ENCODE data around the gene DEFB108B.
A peak's percentile ranks its signal among the peaks of the same experiment; 100 is the strongest.
"Not testable (repeated sequence)": the region's sequence is repeated elsewhere in the genome, so short reads cannot be mapped to it uniquely, and the experiment has no call there.

The DEFB108B gene

DNA sequence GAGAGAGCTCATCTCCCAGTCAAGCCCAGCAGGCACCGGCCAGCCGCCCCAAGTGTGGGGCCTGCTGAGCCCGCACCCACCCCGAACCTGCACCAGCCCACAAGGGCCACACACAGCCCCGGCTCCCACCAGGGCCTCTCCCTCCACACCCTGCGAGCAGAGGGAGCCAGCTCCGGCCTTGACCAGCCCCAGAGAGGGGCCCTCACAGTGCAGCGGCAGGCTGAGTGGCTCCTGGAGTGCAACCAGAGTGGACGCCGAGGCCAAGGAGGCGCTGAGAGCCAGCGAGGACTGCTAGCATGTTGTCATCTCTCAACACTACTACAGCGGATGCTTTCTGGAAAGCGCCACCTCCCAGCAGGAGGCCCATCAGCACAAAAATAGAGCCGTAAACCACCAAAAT lies 10.9 kb downstream of the DEFB108B start:
- no peak for TF ChIP-seq TEAD4 (IDR thresholded peaks at IDR 0.05)
- no peak for TF ChIP-seq EP300 (IDR thresholded peaks at IDR 0.05; ENCODE audit: borderline replicate concordance)
- TF ChIP-seq, protein P1, sequence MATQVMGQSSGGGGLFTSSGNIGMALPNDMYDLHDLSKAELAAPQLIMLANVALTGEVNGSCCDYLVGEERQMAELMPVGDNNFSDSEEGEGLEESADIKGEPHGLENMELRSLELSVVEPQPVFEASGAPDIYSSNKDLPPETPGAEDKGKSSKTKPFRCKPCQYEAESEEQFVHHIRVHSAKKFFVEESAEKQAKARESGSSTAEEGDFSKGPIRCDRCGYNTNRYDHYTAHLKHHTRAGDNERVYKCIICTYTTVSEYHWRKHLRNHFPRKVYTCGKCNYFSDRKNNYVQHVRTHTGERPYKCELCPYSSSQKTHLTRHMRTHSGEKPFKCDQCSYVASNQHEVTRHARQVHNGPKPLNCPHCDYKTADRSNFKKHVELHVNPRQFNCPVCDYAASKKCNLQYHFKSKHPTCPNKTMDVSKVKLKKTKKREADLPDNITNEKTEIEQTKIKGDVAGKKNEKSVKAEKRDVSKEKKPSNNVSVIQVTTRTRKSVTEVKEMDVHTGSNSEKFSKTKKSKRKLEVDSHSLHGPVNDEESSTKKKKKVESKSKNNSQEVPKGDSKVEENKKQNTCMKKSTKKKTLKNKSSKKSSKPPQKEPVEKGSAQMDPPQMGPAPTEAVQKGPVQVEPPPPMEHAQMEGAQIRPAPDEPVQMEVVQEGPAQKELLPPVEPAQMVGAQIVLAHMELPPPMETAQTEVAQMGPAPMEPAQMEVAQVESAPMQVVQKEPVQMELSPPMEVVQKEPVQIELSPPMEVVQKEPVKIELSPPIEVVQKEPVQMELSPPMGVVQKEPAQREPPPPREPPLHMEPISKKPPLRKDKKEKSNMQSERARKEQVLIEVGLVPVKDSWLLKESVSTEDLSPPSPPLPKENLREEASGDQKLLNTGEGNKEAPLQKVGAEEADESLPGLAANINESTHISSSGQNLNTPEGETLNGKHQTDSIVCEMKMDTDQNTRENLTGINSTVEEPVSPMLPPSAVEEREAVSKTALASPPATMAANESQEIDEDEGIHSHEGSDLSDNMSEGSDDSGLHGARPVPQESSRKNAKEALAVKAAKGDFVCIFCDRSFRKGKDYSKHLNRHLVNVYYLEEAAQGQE (IDR thresholded peaks at IDR 0.05; ENCODE audit: low read depth), result no peak
- TF ChIP-seq ZBTB7A (IDR thresholded peaks at IDR 0.05; ENCODE audit: low read depth), result no peak
- no peak for TF ChIP-seq TAF1 (IDR thresholded peaks at IDR 0.05; ENCODE audit: low read depth)
- TF ChIP-seq CEBPB (IDR thresholded peaks at IDR 0.05), result no peak
- TF ChIP-seq CREB1 (IDR thresholded peaks at IDR 0.05; ENCODE audit: low read depth), result no peak
- TF ChIP-seq RAD21 (IDR thresholded peaks at IDR 0.05; ENCODE audit: low read depth), result no peak

- TF ChIP-seq ZBTB7A (IDR thresholded peaks at IDR 0.05; ENCODE audit: low read depth) (peak; percentile 48; the same call in 1 of the 2 replicates), RAD21 (IDR thresholded peaks at IDR 0.05; ENCODE audit: low read depth) (peak; percentile 53)
Observed at GRCh38 chr11:71863978-71864627, 31.1 kb downstream of the DEFB108B start.

GRCh38 chr11:71876262-71876661 lies 43.3 kb downstream of the DEFB108B start:
- 0 out of 2 replicates have a peak, but pooled peaks have one; percentile 18 for TF ChIP-seq CEBPB (IDR thresholded peaks at IDR 0.05)

DNA sequence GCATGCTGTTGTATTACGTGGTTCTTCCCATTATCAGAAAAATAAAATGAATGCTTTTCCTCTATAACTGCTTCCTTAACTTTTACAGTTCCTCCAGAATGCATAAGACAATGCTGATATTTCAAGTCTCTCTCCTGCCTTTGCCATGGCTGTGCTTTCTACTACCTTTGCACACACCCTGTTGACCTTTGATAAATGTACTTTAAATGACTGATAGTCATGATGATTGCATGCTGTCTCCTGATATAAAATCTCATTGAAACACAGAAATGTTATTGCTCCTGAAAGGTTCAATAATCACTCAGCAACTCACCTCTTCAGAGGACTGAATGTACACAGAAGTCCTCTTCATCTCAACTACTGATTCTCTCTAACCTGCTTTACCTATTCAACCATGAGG lies 45.1 kb downstream of the DEFB108B start, which contains the start of gene DEFB131B:
Gene DEFB131B, plus strand, starts transcription at position 395 of the 400 bp plus-strand sequence. Its CDS starts 0 bp downstream, at position 395.
- not testable (repeated sequence) for TF ChIP-seq TEAD4 (IDR thresholded peaks at IDR 0.05); MAX (IDR thresholded peaks at IDR 0.05); TCF12 (IDR thresholded peaks at IDR 0.05; ENCODE audit: low read depth)
